HG03196 (cell line): Measurements from ENCODE around the gene FLT4.
"Not testable (repeated sequence)": the region's sequence is repeated elsewhere in the genome, so short reads cannot be mapped to it uniquely, and the experiment has no call there.

Experiments used
- ATAC-seq: cut with Tn5 transposase; IDR thresholded peaks from one replicate; pipeline ENCODE4 v1.9.1; 2021; ENCODE audit not compliant: unreplicated experiment

The FLT4 gene

DNA sequence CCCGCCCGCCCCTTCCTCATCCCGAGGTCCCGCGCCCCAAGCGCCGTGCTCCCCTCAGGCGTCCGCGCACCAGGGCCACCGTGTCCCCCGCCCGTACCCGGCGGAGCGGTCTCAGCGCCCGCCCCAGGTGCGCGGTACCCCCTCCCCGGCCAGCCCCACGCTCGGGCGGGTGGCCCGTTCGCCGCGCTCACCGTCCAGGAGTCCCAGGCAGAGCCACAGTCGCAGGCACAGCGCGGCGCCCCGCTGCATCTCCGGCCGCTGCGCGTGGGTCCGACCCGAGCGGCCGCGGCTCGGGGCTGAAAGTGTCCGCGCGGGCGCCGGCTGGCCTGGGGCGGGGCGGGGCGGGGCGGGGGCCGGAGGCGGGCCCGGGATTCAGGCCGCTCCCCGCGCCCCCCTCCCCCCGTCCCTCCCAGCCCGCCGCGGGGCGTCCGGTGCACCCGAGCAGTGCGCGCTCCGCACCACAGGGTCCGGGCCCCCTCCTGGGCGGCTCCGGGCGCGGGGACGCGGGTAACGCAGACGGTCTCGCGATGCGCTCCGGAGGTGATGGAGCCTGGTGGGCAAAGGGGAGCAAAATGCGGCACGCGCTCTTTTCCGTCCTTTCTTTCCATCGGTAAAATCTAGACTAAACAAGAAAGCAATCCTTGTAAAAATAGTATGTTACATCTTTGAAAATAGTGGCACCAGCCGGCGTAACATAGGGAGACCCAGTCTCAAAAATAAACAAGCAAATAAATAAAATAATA, at the start of gene FLT4:
FLT4 (minus strand) TSS at position 304 of the 743 bp plus-strand sequence; CDS start at position 249, 55 bp downstream.
- ATAC-seq: no peak

DNA sequence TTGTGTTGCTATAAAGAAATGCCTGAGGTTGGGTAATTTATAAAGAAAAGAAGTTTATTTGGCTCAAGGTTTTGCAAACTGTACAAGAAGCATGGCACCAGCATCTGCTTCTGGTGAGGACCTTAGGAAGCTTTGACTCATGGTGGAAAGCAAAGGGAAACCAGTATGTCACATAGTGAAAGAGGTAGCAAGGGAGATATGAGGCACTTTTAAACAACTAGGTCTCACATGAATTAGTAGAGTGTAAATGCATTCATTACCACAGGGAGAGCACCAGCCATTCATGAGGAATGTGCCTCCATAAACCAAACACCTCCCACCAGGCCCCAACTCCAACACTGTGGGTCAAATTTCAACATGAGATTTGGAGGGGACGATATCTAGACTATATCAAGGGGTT, 49.6 kb upstream of the FLT4 start:
- ATAC-seq: no peak

DNA sequence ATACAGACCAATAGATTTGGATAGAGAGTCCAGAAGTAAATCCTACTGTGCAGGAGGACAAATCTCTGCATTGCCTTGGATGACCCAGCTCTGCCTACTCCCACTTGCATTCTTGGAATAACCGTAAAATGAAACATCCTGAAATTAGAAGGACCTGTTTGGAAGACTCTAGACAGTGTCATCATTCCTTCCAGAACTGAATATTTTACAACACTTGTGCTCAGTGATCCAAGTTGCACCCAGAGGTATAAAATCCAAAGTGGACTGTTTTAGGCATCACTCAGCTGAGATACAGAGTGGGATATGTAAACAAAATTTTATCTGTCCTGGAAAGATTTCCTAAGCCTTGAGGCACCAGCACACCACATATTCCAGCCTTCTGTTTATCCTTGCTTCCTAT, 46.7 kb upstream of the FLT4 start:
- no peak for ATAC-seq

DNA sequence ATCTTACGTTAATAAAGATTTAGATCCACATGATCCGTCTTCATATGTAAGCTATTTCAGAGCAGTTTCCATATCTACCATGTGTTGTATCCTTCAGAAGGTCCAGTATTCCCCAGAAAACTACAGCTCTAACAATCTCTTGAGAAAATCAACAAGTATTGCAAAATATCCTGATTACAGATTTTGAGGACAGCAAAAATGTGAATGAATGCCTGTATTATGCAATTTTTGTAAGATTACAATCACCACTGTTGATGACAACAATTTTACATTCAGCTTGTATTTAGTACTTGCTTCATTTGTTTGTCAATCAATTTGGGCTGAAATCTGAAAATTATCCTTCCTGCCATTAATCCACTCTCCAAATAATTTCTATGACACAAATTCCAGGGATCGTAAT, 43.0 kb upstream of the FLT4 start:
- ATAC-seq: no peak

DNA sequence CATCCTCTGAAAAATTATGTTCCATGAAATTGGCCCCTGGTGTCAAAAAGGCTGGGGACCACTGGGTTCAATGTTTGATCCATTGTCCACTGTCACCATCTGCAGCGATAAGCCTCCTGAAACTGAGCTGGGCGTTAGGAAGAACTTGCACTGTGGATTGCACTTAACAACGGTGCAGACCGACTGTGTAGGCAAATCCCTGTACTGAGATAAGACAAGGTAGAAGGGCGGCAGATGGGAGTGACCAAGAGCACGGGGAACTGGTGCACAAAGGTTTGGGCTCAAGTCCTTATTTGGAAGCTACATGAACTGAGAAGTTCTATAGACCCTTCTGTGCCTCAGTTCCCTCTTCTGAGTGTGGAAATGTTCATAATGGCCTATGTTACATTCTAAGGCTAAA, 41.6 kb upstream of the FLT4 start:
- ATAC-seq: no peak

DNA sequence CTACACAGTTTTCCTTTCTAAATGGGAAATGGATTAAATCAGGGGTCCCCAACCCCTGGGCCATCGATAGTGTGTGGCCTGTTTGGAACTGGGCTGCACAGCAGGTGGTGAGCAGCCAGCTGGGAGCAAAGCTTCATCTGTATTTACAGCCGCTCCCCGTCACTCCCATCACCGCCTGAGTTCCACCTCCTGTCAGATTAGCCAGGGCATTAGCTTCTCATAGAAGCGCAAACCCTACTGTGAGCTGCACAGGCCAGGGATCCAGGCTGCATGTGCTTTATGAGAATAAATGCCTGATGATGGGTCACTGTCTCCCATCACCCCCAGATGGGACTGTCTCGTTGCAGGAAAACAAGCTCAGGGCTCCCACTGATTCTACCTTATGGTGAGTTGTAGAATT, 41.2 kb upstream of the FLT4 start:
- no peak for ATAC-seq

DNA sequence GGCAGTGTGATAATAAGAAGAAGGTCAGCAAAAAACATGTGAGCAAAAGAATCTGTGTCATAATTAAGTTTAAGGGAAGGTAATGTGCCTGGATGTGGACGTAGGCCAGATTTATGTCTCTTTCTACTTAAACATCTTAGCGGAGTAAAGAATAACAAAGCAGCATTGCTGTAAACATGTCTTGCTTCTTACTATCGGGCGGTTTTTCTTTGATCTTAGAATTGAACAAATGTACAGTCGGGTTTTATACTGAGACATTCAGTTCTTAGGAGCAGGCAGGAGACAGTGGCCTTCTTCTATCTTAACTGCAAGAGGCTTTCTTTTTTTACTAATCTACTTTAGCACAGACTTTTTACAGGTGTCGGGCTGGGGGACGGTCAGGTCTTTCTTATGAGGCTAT, 40.4 kb upstream of the FLT4 start:
- no peak for ATAC-seq

DNA sequence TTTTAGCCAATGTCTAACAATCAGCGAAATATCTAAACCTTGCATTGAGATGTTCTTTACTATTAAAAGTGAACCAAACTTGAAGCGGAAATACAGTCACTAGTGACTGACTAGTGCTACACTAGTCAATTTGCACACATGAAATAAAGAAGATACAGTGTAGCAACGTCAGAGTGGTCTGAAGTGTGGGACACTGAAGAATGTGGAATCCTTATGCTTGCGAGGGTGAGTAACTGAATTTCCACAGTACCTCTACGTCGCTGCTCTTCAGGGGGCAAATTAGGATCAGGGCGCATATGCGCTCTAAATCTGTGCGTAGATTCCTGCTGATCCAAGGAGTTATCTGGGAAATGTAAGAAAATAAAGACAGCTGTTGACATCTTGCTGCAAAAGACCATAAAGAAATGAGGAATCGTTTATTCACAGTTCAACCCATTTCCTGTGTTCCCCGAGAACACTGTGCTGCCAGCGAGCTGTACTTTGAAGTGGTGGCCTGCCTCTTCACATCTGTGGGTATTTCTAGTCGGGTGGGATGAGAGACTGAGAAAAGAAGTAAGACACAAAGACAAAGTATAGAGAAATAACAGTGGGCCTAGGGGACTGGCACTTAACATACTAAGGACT, 39.8 kb upstream of the FLT4 start:
- no peak for ATAC-seq

DNA sequence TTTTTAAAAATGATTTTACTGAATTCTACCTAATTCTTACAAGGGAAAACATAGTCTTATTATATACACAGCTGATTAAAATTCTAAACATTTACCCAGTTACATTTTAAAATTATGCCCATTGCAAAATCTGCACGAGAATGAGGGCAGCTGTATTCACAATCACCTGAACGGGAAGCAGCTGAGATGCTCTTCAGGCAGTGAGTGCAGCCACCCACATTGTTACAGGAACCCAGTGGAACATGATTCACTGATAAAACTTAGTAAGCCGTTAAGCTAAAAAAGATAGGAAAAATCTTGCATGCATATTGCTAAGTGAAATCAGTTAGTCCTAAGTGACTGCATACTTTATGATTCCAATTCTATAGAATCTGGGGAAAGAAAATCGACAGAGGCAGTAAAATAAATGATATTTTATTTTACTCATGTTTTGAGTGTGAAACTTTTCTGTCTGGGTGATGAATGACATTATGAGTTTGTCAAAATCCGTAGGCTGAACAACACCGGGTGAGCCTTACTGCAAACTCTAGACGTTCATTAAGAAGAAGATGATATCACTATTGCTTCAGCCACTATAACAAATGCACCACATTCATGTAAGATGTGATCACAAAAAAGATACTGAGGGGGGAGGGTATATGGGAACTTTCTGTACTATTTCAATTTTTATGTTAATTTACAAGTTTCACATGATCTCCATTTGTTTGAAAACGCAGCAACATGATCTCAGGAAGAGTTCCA, 39.1 kb upstream of the FLT4 start:
- no peak for ATAC-seq

DNA sequence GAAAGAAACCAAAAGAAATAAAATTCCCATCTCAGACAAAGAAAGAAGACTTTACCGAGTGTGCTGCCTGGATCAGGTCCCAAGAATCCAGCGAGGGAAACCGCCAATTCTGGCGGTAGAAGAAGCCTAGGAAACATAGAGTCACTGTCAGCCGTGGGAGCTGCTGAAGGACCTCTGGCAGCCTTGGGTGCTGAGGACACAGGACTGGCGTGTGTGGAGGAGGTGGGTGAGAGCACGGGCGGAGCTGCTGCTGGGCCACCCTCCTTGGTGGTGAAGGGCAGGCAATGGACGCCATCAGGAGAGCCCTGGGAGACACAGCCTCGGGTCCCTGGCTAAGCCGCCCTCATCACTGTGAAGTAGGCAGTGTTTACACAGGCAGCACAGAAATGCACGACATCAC, 37.4 kb upstream of the FLT4 start:
- not testable (repeated sequence) for ATAC-seq

DNA sequence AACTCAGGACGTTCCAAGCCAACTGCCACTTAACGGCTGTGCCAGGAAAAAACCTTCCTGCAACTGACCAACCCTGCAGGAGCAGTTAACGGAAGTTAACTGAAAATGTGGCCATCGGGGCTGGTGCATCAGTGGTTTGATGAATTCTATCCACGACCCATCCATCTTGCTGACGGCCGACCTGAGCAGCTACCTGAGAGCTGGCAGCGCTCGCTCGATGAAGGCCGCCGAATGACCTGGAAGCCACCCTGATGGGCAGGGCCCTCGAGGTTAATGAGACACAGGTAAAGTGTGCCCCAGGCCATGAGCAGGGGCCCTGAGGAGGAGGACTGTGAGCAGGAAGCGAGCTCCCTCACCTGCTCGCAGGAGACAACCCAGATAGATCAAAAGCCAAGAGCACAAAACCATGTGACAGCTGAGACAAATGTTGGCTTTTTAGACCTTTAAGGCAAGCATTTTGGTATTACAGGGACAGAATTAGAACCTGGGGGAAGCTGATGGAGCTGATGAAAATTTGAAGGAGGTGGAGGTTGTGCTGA, 35.3 kb upstream of the FLT4 start:
- ATAC-seq: no peak

DNA sequence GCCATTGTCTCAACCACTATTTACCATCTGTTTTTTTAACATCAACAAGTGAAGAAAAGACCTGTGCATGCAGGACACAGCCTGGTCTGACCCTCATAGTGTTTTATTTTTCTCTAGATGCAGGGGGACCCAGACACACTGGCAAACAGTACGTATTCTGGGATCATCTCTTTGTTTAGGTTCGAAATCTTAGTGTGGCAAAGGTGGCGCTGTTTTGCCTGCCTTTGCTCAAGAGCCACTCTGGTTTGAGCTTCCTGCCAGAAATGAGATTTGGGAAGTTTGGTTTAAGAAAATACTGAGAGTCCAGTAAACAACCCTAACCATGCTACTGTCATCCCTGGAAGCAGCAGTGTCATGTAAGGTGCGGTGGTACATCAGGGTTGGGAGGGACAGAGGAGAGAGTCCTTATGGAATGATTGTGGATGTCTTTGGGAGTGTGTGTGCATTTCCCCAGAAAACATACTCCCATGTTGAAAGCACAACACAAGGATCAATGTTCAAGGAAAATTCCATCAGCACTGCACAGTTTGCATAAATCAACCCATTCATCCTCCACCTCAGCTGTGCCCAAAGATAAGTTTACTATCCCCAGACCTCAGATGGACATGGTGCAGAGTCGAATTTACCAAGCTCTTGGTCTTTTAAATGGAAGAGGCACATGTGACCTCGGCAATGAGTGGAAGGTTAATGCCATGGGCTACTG, 34.0 kb upstream of the FLT4 start:
- ATAC-seq: no peak

DNA sequence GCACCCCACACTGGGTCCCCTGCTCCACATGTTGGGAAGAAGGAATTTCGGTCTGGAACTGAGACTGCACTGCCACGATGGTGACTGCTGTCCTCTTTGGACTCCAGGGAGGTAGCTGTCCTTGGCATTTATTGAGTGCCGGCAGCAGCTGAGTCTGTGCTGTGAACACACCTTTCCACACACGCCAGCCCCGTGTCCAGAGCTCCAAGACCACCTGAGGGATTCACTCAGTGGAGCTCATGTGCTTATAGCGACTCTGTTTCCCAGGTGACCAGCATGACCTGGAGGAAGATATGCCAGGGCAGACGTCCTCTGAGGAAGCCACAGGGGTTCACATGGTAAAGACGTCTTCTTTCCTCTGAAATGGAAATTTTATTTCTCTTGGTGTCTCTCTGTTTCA, 33.2 kb upstream of the FLT4 start:
- ATAC-seq: no peak

DNA sequence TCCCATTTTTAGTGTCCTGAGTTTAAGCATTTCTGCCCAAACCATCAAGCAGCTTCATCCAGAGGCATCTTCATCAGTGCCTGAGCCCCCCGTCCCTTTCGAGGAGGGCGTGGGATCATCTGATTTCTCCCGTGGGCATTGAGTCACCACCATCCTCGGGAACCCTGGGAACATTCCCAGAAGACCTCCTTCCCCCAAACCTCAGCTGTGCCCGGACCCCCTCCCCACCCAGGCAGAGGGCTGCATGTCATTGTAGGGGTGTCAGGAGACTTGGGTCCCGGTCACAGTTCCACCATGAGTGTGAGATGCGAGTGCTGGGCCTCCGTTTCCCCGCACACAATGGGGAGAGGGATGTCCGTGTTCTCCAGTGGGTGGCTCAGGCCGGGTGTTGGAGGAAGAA, 32.6 kb upstream of the FLT4 start:
- ATAC-seq: not testable (repeated sequence)

DNA sequence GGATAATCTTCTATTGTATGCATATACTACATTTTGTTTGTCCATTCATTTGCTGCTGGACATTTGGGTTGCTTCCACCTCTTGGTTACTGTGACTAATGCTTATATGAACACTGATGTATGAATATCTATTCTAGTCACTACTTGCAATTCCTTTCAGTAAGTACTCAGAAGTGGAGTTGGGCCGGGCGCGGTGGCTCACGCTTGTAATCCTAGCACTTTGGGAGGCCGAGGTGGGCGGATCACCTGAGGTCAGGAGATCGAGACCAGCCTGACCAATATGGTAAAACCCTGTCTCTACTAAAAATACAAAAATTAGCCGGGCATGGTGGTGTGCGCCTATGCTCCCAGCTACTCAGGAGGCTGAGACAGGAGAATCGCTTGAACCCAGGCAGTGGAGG, 28.9 kb upstream of the FLT4 start:
- ATAC-seq: not testable (repeated sequence)

DNA sequence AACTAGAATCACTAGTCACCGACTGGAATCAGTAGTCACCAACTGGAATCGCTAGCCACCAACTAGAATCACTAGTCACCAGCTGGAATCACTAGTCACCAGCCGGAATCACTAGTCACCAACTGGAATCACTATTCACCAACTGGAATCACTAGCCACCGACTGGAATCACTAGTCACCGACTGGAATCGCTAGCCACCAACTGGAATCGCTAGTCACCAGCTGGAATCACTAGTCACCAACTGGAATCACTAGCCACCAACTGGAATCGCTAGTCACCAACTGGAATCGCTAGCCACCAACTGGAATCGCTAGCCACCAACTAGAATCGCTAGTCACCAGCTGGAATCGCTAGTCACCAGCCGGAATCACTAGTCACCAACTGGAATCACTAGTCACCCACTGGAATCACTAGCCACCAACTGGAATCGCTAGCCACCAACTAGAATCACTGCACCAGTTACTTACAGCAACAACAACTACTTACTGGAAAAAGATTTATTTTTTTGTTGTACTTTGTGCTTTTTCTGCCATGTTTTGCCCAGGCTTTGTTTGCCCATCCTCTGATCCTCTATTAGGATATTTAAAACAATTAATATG, 25.7 kb upstream of the FLT4 start:
- no peak for ATAC-seq

DNA sequence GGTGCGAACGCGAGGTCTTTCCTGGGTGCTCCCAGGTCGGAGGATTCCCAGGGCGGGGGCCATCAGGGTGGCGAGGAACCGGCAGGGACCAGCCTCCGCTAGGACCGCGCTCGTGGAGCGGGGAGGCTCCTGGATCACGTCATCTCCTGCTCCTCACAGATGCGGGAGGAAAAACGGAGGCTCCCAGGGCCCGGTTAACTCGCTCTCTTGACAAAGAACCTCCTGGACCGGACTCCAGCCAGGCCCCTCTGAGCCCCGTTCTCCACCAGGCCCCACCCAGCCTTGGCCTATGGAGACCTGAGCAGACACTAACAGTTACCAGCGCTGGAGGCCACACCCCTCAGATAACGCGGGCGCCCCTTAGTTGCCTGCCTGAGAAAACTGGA, 24.7 kb upstream of the FLT4 start:
- not testable (repeated sequence) for ATAC-seq

DNA sequence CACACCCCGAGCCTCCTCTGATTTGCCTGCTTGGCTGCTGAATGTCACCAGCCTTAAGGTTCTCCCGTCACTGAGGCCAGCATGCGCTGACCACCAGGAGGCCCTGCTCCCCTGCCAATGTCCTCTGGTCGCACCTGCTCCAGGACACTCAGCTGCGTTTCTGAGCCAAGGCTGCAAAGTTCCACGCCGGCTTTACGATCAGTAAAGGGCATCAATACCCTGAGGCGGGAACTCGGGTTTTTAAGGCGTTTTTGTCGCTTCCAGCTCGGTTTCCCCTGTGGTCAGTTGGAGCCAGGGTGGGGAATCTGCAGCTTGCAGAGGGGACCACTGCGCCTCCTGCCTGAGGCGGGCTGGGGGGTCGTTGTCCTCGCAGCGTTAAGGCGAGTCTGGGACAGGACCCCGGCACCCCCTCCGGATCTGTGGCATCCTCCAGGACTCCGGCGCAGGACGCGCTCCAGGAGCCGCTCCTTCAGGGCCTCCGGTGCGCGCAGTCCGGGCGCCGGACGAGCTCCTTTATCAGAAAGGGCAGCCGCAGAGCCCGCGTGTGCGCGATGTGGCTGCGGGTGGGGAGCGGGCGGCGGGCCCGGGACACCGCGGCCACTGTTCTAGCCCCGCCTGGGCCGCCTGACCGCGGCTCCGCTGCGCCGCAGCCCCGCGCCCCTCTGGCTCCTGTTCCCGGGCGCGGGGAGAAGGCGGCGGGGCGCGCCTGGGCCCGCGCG, 24.1 kb upstream of the FLT4 start:
- no peak for ATAC-seq

DNA sequence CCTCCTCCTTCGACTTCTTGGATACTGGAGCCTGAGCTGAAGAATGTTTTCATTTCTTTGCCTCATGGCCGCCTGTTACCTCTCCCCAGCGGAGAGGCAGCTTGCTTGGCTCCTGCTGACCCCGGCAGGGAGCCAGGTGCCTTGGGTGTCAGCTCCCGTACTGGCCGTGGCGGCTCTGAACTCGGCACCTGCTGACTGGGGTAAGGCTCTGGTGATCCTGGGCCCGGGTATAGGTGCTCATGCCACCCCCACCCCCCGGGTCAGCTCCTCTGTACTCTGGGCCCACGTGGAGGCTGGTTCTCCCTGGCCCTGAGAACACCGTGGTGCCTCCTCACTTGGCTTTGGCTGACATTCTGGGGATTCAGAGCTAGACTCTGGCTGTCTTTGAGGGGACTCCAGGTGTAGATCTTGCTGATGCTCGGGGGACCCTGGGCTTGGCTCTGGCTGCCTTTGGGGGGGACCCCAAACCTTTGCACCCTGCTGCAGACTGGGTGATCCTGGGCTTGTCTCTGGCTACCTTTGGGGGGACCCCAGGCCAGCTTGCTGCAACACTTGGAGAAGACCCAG, 22.6 kb upstream of the FLT4 start:
- not testable (repeated sequence) for ATAC-seq
